ENCODE data around the gene OMP. TPM values are rescaled to one million over a fixed set of nuclear protein-coding genes. Genes with fewer than 3 reads are reported as not detected.
"Not testable (repeated sequence)": the region's sequence is repeated elsewhere in the genome, so short reads cannot be mapped to it uniquely, and the experiment has no call there.

The OMP gene
- total RNA-seq, 4 donors from 2014 or later, result 1.1 TPM; not detected in 3

- TF ChIP-seq CTCF (IDR thresholded peaks at IDR 0.05) (no peak), POLR2A (IDR thresholded peaks at IDR 0.05) (no peak)
Measured at GRCh38 chr11:77060234-77060633, 42.4 kb upstream of the OMP start.

DNA sequence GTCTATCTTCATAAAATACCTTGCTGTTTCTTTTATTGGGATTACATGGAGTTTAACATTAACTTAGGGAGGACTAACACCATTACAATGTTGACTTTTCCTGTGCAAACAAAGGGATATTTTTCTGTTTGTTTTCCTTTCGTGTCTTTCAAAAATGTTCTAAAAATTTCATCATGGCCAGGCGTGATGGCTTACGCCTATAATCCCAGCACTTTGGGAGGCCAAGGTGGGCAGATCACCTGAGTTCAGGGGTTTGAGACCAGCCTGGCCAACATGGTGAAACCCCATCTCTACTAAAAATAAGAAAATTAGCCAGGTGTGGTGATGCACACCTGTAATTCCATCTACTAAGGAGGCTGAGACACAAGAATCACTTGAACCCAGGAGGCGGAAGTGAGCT is 41.4 kb upstream of the OMP start:
- H3K27me3 ChIP-seq; DNase-seq; intact Hi-C loops (cut with DNase I): not testable (repeated sequence)

More at GRCh38 chr11:77060234-77060633, 42.4 kb upstream of the OMP start:
- no peak overlapping the region for H3K27ac ChIP-seq
- no peak overlapping the region for H3K4me3 ChIP-seq
- DNase-seq, result no peak
- intact Hi-C loops (cut with DNase I), result no loop called here
- 75 to 89% methylated on average over 3 to 4 of the region's 4 CpGs for WGBS, 2 donors
- no peaks in the 10 kb centered on the region for H3K4me1 ChIP-seq
- H3K36me3 ChIP-seq, result no peaks in the 10 kb centered on the region
- no peaks in the 10 kb centered on the region for H3K27me3 ChIP-seq
- peaks cover 0 to 20% (median 20%) of the 10 kb centered on the region in 3 donors for H3K9me3 ChIP-seq

DNA sequence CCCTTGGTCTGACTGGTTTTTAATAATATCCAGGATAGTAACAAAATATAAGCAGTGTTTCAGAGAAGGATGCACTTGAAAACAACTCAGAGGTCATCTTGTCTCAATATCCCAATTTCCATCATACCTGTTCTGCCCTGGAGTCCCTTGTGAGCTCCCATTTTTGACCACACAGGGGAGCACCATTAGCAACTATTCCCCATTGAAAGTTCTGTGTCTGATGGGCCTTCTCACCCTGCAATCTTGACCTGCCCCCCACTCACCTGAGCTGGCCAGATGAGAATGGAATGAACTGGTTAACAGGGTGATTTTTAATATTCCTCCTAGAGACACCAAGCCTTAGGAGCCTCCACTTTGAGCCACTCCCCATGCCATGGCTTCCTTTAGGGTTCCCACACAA is 39.7 kb upstream of the OMP start:
- TF ChIP-seq POLR2A (IDR thresholded peaks at IDR 0.05), result no peak
- TF ChIP-seq CTCF (IDR thresholded peaks at IDR 0.05), result peak in 2 of 6 experiments; percentile 8 to 37
- intact Hi-C loops (cut with DNase I), result no loop called here
- Histone ChIP-seq H3K9me3 (no peaks in the 10 kb centered on the region), H3K27me3 (no peaks in the 10 kb centered on the region), H3K4me3 (no peak overlapping the region), H3K27ac (no peak overlapping the region), H3K36me3 (no peaks in the 10 kb centered on the region), H3K4me1 (peaks cover 4 to 23% (median 11%) of the 10 kb centered on the region in 3 donors)
- DNase-seq, result no peak

More for the DNA sequence above, 41.4 kb upstream of the OMP start:
- not testable (repeated sequence) for H3K27ac ChIP-seq, H3K4me3 ChIP-seq, H3K4me1 ChIP-seq, H3K36me3 ChIP-seq
- peaks cover 0 to 13% (median 12%) of the 10 kb centered on the region in 3 donors for H3K9me3 ChIP-seq
- 52 to 64% methylated on average over 4 of the region's 4 CpGs for whole genome bisulfite sequencing, 2 donors

GRCh38 chr11:77063407-77063806 is 39.2 kb upstream of the OMP start:
- 78 to 100% methylated on average over 1 of the region's 1 CpG for WGBS, 2 donors
- Histone ChIP-seq H3K4me1 (peaks cover 4 to 28% (median 16%) of the 10 kb centered on the region in 3 donors), H3K27me3 (no peaks in the 10 kb centered on the region), H3K27ac (no peak overlapping the region), H3K36me3 (no peaks in the 10 kb centered on the region), H3K9me3 (no peaks in the 10 kb centered on the region), H3K4me3 (no peak overlapping the region)
- DNase-seq, result no peak
- intact Hi-C loops (cut with DNase I), result no loop called here
- no peak for TF ChIP-seq POLR2A (IDR thresholded peaks at IDR 0.05)
- no peak for TF ChIP-seq CTCF (IDR thresholded peaks at IDR 0.05)

GRCh38 chr11:77063861-77064260 is 38.8 kb upstream of the OMP start:
- intact Hi-C loops (cut with DNase I), result no loop called here
- TF ChIP-seq CTCF (IDR thresholded peaks at IDR 0.05), result no peak
- TF ChIP-seq POLR2A (IDR thresholded peaks at IDR 0.05), result no peak
- 93 to 100% methylated on average over 1 to 4 of the region's 4 CpGs for WGBS, 2 donors
- Histone ChIP-seq H3K4me3 (no peak overlapping the region), H3K9me3 (no peaks in the 10 kb centered on the region), H3K36me3 (no peaks in the 10 kb centered on the region), H3K27ac (no peak overlapping the region), H3K4me1 (peaks cover 4 to 33% (median 19%) of the 10 kb centered on the region in 3 donors), H3K27me3 (no peaks in the 10 kb centered on the region)
- no peak for DNase-seq

- Histone ChIP-seq H3K9me3 (no peaks in the 10 kb centered on the region), H3K4me1 (peaks cover 4 to 39% (median 19%) of the 10 kb centered on the region in 3 donors), H3K36me3 (no peaks in the 10 kb centered on the region), H3K27me3 (no peaks in the 10 kb centered on the region), H3K4me3 (no peak overlapping the region), H3K27ac (no peak overlapping the region)
- no peak for DNase-seq
- intact Hi-C loops (cut with DNase I), result no loop called here
- 84 to 94% methylated on average over 3 of the region's 4 CpGs for WGBS, 2 donors
- no peak for TF ChIP-seq CTCF (IDR thresholded peaks at IDR 0.05)
- TF ChIP-seq POLR2A (IDR thresholded peaks at IDR 0.05), result no peak
Measured at GRCh38 chr11:77064648-77065217, 37.9 kb upstream of the OMP start.

All from esophagus squamous epithelium (tissue), 5 donors.